ENCODE measurements around the gene AQP6.

AQP6 gene

DNA sequence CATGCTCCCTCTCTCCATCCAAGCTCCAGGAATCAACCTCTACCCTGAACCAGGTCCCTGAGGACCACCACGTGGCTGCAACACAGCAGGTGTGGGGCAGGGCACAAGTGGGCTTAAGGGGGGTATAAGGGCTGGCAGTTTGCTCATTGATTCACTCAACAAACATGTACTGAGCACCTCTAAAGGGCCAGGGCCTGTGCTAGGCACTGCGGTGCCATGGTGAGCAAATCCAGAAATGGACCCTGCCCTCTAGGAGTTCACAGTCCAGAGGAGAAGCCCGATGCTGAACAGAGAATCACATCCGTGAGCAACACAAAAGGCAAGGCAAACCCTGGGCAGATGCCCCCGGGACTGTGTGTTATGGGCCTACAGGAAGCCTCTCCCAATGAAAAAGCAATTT lies 28.7 kb upstream of the AQP6 start:
- DNase-seq, result no peak

DNA sequence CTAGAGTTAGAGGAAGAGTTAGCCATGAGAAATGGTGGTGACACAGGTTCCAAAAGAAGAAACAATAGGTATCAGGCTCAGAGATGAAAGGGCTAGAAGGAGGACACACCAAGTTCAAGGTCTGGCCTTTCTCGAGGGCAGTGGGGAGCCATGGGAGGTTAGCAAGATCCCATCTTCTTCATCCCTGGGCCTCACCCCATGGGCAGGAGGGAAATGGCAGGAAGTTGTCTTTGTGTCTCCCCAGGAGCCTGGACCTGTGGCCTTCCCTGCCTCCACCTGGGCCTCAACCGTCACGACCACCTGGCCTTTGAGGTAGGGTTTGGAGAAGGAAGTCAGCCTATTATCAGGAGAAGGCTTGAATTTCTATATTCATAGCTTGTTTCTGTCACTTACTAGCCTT lies 28.0 kb upstream of the AQP6 start:
- no peak for DNase-seq

DNA sequence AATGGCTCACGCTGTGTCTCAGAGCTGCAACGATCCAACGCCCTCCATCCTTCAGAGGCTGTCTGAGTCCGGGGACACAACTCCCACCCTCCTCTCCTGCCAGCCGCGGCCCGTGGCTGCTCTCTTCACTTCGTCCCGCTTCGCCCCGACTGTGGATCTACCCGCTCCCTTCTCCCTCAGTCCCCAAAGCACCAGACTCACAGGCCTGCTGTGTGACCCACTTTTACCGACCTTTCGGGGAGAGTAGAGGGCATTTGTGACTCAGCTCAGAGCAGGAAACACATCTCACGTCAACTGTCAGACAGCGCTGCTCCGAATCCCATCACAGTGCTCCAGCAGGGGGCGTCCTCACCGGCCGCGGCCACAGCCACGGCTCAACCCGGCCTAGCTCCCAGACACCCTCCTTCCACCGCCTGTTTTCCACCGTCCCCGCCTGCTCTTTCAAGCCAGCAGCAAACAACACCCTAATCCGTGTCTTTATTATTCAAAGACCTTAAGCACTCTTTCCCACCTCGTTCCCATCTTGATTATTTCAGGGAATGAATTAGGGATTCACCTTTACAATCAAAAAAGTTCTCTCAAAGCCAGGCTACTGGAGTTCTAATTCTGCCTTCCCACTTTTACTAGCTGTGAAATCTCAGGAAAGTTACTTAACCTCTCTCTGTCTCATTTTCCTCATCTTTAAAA lies 27.2 kb upstream of the AQP6 start:
- no peak for DNase-seq

DNA sequence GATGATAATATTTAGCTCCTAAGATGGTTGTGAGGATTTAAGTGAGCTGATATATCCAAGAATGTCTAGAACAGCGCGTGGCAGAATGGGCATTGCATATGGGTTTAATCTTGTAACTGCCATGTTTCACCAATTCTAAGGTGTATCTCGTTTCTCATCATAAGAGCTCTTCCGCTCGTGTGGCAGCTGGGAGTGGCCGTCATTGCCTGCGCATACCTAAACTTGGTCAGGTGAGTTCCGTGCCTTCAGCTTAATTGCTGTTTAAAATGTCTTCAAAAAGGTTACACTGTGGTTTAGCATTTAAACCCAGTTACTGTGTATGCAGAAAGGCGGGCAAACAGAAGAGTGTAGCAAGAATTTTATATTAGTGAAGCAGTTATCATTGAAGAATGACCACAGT lies 26.7 kb upstream of the AQP6 start:
- no peak for DNase-seq

DNA sequence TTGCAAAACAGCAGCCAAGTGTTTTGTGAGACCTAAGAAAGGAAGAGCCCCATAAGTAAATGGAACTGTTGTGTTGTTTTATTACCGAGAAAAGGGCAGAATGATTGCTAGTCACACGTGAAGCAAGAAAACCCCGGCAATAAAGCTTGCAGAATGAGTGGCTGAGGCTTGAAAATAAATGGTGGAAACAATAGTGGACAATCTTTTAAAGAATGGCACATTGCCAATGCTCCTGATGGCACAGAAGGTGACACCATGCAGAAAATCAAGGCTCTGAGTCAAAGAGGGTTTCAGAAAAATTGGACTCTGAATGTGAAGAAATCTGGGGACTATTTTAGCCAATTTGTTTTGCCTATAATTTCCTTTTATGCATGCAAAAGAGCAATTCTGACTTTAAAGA lies 26.2 kb upstream of the AQP6 start:
- DNase-seq, result no peak

DNA sequence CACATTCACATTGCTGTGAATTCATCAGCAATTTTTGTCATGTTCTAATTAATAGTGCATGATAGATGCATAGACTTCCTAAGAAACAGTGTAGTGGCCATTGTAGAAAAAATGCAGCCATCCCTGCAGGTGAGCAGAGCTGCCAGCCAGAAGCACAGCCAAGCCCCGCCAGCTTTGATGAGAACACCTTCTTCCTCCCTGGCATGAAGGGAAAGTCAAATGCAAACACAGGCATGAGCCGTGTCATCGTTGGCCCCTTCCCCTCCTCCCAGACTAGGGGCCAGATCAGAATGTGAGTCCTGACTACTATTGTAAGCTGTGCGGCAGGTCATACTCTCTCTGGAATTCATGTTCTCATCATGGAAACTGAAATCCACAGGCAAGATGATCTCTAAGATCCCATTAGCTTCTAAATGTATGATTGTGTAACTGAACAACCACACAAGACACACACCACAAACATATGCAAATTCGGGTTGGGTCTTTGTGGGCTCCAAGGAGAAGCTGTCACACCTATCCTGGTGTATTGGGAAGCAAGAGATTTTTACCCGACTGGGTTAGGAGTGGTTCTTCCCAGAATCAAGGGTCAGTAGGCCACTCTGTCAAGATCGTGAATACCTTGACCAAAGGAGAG lies 25.0 kb upstream of the AQP6 start:
- DNase-seq, result no peak

DNA sequence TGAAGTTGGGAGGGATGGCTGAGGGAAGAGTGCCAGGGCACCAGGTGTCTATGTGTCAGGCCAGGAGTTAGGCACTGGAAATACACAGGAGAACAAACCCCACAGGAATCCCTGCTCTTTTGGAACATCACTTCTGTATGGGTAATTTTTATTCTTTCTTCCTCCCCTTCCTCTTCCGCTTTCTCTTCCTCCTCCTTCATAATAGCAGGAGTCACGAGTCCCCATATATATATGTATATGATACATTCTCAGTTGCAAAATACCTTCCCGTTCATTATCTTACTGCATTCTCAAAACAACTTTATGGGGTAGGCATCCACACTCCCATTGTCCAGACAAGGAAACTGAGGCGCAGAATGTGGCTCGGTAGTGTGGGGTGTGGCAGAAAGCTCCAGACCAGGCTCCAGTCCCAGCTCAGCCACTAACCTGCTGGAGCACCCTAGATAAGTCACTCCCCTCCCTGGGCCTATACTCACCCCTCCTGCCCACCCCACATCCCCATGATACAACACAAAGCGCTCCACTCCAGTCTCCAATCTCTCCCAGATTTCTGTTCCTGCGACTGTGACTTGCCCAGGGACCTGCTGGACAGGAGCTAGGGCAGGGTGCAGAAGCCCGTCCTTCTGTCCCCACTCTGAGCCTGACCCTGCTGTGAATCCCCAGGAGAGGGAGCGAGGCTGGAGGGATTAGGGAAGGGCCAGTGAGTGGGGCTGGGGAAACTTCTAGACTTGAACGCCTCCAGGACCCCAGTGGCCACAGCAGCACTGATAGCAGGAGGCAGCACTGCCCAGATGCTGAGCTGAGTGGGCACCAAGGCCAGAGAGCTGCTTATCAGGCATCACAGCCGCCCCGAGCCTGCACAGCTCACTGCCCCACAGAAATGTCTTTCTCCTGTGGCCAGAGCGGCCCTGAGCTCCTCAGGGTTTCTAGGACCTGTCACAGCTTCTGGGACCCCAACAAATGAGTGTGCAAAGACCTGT lies 23.6 kb upstream of the AQP6 start:
- no peak for DNase-seq

DNA sequence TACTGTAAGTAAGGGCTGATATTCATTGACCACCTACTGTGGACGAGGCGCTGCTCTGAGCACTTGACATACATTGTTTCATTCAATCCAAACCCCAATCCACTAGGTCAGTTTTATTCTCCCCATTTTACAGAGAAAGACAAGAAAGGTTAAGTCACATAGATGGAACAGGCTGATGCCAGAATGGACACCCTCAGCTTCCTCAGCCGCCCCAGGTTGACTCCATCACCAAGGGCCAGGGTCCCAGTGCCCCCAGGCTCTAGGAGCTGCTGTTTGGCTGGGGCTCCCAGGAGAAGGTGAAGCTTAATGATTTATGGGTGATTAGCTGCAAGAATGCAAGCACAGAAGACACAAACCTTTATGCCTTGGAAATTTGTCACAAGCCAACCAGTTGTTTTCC lies 22.9 kb upstream of the AQP6 start:
- no peak for DNase-seq

DNA sequence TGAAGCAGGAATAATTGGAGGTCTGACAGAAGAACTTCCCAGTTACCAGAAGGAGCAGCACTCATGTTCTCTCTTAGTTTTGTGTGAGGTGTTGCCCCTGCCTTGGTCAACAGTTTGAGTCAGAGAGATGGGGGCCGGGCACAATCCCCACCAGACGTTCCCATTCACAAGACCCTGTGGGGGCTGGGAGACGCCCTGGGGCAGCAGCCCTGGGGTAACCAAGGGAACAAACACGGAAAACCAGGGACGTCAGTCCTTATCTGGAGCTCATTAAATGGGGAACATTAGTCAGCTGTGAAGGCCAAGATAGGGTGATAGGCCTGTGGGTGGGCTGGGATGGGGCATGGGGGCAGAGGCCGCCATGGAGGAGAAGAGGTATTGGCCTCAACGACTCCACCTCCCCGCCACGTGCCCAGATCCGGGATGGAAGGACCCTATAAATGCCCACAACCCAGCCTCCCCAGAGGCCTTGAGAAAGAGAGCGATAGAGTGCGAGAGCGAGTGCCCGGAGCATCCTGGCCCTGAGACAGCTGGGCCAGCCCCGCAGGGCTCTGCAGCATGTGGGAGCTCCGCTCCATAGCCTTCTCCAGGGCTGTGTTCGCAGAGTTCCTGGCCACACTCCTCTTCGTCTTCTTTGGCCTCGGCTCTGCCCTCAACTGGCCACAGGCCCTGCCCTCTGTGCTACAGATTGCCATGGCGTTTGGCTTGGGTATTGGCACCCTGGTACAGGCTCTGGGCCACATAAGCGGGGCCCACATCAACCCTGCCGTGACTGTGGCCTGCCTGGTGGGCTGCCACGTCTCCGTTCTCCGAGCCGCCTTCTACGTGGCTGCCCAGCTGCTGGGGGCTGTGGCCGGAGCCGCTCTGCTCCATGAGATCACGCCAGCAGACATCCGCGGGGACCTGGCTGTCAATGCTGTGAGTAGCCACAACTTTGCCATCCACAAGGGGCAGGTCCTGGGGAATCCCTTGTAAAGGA lies 22.2 kb upstream of the AQP6 start, which contains the start of gene AQP2:
AQP2 (plus strand) TSS at position 465 of the 979 bp plus-strand sequence; CDS start at position 559, 94 bp downstream.
- no peak for DNase-seq

DNA sequence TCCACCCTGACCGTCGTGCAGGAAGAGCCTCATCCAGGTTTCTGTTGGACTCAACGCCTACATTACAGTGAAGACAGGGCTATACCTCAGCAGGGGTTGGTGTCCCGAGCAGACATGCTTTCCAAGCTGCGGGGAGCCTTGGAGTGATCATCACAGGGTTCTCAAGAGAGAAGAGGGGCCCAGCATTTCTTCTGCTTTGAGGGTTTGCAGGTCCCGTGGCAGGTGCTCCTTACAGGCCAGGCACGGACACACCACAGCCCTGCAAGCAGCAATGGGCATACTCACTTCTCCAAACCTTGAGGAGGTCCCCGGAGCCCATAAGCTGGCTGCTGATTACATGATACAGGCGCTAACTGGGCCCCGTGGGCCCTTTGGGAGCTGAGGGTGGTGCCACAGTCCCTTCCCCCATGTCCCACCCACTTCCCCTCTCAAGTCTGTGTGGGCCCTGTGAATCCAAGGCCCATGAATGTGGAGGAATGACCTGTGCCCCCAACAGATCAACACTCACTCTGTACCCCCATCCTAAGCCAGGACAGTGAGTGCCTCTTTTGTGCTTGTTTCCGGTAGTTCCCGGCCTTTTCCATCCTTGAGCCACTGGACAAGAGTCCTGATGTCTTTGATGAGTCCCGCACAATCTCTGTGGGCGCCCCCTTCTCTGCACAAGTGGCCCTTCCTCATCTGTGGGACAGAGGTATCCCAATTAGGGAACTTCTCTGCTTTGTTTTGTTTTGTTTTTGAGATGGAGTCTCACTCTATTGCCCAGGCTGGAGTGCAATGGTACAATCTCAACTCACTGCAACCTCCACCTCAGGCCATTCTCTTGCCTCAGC lies 21.1 kb upstream of the AQP6 start:
- DNase-seq, result no peak

DNA sequence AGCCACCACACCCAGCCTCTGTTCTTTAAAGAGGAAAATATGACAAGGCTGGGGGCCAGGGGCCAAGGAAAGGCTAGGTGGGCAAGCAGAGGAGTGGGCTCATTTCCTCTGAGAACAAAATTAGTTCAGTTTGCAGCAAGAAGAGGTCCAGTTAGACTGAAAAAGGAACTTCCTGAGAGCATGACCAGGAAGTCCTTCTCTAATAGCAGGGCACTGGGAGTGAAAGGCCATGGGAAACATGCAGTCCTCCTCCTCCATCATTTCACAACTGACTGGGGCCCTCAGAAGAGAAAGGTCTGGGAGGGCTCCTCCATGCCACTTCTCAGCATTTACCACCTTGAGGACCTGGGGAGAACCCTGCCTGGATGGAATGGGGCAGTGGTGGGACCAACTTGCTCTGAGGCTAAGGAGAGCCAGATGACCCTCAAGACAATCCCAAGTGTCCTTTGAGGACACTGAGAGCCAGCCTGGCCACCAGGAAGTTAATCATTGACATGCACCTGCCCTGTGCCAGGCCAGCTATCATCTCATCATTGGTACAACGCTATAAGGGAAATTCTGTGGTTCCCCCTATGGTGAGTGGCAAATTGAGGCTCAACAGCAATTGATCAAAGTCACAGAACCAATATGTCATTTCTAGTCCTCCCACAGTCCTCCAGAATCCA lies 20.2 kb upstream of the AQP6 start:
- DNase-seq, result no peak

DNA sequence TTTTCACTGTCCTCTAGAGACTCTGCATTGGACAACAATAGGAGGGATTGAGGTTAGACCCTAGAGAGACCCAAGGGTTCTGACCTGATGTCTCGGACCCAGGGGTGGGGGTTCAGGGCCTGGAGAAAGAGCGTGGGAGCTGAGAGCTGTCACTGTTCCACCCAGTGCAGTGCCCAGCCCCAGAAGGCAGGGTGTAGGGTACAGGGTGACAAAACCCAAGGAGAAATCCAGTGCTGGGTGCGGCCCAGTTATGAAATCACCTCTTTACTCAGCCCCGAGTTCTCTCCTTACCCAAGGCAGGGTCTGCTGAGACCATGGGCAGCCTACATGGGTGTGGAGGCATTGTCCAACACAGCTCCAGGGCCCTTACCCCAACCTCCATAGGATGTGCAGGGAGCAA lies 19.6 kb upstream of the AQP6 start:
- DNase-seq, result no peak

DNA sequence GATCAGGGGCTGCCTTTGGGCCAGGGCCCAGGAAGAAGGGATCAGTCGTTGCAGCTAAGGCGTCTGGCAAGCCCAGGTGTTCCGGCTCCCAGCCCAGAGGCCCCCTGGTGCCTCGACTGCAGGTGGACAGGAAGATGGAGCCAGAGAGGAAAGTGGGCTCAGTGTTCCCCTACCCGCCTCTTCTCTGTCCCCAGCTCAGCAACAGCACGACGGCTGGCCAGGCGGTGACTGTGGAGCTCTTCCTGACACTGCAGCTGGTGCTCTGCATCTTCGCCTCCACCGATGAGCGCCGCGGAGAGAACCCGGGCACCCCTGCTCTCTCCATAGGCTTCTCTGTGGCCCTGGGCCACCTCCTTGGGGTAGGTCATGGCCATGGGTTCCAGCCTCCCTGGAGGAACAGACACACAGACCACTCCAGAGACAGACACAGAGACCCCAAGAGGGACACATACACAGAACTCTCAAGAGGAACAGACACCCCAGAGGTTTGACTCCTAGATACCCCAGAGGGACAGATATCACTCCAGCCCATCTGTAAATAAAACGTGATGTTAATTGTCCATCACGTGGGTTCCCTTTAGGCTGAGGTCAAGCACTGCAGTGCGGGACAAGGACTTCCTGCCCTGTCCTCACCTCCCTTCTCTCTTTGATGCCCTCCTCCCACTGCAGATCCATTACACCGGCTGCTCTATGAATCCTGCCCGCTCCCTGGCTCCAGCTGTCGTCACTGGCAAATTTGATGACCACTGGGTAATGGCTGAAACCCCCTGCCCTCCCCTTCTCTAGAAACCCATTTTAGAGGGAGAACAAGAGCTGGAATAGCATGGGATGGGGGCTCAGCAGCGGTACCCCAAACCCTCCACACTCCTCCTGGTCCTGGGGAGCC lies 18.5 kb upstream of the AQP6 start:
- no peak for DNase-seq

DNA sequence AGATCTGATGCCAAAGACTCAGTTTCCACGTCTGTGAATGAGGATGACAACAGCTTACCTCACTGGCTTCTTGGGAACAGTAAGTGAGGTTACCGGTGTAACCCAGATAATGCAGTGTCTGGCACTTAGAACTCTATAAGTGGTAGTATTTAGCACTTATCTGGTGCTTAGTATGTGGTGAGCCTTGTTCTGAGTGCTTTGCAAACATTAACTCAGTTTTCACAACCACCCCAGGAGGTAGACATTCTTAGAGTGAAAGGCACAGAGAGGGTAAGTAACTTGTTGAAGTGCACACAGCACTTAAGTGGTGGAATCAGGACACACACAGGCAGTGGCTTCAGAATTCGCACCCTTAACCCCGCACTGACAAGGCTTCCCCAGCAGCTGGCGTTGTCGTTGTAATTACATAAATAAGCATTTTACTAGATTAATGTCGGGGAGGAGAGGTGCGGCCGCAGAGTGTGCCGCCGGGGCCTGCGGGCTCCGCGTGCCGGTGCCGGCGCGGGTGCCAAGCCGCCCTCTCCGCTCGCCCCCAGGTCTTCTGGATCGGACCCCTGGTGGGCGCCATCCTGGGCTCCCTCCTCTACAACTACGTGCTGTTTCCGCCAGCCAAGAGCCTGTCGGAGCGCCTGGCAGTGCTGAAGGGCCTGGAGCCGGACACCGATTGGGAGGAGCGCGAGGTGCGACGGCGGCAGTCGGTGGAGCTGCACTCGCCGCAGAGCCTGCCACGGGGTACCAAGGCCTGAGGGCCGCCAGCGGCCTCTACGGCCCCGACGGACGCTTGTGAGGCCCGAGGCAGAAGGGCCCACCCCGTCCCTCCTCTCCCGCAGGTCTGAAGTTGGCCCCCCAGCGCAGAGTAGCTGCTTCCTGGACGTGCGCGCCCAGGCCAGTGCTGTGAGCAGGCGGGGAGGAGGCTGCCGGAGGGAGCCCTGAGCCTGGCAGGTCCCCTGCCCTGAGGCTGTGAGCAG lies 17.6 kb upstream of the AQP6 start:
- no peak for DNase-seq

DNA sequence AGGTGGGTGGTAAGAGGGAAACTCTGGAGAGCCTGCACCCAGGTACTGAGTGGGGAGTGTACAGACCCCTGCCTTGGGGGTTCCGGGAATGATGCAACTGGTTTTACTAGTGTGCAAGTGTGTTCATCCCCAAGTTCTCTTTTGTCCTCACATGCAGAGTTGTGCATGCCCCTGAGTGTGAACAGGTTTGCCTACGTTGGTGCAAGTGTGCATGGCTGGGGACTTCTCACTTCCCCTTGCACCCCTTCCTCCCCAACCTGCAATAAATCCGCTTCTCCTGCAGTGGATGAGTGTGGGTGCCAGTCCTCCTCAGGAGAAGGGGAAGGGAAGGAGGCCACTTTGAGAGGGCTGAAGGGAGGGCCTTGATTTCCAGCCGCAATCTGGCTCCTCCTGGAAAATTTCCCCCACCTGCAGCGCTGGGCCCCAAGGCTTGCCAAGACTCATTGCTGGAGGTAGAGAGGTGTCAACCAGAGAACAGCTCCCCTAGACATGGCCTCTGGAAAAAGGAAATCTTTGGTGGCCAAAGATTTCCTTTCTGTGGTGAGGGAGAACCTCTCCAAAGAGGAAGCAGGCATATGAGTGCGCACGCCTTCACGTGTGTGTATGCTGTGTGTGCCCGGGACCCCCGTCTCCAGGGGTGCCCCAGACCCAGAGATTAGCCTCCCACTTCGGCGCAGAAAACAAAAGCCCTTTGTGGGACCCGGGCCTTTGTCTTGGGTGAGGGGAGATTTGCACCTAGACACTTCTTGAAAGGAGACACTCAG lies 16.7 kb upstream of the AQP6 start:
- no peak for DNase-seq

DNA sequence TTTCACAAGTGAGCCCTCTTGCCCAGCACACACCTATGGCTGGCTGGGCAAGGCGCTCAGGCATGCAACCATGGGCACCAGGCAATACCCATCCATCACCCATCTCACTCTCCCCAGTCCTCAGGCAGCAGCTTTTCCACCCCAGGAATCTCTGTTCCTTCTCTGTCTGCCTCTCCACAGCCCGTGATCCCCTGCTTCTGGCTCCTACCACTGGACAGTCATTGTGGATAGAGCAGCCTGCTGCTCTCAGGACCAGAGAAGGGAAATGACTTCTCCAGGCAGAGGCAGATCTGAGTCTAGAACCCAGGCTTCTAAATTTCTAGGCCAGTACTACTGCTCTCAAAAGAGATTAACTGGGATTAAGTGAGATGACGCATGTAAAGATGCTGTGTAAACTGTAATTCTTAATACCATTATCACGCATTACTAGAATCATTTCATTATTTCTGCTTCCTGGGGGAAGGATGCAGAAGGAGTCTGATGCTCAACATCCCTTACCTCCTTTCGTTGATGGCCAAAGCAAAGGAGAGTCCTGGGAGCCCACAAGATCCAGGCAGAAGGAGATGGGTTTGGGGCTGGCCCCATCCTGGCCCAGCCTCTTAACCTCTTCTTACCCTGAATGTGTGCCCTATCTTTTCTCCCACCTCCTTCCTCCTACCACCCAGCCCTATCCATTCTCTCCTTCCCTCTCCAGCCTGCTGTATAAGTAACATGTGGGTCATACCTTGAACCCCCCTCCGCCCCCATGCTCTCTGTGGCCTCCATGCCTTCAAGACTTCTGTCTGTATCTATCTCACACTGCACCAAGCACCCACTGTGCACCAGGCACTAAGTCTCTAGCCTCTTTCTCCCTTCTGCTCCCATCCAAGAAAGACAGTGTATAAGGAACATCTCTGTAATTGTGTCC lies 15.8 kb upstream of the AQP6 start:
- DNase-seq, result no peak

DNA sequence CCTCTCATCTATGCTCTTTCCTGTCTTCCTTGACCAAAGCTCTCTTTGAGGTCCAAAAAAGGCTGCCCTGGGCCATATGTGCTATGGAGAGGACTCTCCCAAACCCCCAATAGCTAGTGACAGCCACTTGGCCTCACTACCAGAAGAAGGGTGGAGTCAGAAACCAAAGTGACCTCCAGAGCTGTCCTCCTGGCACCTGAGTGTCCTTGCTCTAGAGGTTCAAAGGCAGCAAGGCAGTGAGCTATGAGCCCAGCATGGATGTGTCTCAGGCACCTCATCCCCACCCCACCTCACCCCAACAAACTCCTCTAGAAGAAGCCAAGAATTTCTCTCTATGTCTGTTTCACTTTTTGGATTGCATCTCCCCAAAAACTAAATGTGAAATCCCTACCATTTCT lies 15.2 kb upstream of the AQP6 start:
- DNase-seq, result no peak
